NCI-H748 (cell line): ENCODE results near the gene CSNK1G2.

Experiments
- DNase-seq: peaks from one replicate; lab custom pipeline; 2025; ENCODE audit not compliant: unreplicated experiment; lab: John Stamatoyannopoulos, UW

Gene CSNK1G2

DNA sequence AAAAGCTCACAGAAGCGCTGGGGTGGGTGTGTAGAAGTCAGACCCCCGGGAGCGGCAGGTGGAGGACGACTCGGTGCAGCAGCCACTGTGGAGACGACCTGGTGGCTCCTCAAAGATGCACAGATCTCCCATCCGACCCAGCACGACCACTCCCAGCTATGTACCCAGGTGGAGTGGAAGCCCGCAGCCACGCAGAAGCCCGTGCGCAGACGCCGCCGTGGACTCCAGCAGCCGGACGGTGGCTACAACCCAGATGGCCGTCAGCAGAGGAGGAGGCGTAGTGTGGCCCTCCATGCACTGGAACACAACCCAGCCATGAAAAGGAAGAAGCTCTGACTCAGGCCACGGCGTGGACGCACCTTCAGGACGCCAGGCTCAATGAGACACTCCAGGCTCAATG, 21.7 kb downstream of the CSNK1G2 start:
- no peak for DNase-seq

DNA sequence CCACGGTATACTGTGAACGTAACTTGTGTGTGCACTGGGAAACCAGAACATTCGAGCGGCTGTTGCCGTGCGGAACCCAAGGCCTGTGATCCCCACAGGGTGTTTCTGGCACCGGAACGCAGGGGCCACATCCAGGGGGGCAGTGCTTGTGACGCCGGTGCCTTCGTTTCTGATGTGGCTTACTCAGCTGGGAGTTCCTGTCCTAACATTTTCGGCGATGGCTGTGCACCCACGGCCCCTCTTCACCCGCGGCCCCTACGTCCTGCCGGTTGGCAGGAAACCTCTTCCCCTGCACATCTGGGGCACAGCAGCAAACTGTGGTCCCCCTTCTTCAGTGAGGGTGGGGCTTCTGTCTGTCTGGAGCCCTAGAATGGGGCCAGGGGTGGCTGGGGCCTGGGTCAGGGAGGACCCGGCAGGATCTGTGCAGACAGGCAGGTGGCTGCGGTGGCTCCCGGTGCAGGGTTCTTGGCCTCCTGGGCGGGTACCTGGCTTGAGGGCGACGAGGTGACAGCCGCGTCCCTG, 26.2 kb downstream of the CSNK1G2 start:
- no peak for DNase-seq

- no peak for DNase-seq
These were observed 27.6 kb downstream of the CSNK1G2 start for GRCh38 chr19:1968279-1969175.

DNA sequence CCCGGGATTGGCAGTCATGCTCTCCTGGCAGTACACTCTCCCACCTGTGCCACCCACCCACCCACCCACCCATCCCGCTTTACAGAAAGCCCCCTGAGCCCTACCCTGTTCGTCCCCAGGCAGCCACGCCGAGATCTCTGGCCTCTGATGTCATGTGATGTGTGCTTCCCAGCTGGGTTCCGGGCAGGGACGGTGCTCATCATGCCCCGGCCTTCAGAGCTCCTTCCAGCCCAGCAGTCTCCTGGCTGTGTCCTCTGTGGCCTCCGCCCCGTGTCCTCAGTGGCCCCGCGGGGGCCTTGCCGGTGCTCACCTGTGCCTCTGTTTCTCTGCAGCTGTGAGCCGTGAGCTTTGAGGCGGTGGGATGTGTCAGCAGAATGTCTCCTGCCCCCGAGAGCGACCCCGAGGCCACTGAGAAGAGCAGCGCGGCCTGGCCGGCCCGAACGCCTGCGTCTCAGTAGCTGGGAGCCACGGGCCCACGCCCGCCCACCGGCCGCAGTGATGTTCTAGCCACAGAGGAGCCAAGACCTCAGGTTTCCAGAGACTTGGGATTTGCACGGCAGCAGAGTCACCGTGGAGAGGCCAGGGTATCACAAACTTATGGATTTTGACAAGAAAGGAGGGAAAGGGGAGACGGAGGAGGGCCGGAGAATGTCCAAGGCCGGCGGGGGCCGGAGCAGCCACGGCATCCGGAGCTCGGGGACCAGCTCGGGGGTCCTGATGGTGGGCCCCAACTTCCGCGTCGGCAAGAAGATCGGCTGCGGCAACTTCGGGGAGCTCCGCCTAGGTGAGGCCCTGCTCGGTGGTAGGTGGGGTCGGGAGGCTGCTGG, 28.4 kb downstream of the CSNK1G2 start:
- no peak for DNase-seq

- no peak for DNase-seq
These were observed 29.2 kb downstream of the CSNK1G2 start for GRCh38 chr19:1970003-1970805.

GRCh38 chr19:1970806-1971502, 30.0 kb downstream of the CSNK1G2 start:
- no peak for DNase-seq

DNA sequence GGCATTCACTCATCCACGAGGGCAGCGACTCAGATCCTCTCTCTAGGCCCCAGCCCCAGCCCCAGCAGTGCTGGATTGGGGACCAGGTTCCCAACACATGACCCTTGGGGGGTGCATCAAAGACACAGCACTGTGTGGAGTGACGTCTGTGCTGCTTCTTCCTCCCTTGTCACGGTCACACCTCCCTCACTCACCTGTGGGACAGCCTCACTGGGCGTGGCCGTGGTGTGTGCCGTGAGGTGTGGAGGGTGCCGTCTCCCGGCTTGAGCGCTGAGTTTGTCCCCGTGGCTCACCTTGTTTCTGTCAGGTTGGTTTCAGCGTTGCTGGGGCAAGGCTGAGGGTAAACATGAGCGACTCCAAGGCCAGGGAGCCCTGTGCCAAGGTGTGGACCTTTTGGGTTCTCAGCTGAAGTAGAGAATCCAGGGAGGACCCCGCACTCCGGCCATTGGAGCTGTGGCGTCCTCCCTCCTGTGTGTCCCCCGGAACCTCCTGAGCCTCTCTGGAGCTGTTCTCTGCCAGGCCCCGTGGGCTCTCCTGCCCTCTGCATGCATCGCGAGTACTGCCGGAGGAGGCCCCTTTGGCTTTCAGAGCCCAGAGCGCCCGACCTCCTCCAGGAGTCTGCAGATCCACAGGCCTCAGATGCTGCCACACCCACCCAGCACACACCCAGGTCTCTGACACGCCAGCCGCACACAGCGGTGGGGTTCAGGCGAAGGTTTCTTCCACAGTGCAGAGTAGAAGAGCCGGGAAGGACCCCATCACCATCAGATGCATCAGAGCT, 33.6 kb downstream of the CSNK1G2 start:
- no peak for DNase-seq

DNA sequence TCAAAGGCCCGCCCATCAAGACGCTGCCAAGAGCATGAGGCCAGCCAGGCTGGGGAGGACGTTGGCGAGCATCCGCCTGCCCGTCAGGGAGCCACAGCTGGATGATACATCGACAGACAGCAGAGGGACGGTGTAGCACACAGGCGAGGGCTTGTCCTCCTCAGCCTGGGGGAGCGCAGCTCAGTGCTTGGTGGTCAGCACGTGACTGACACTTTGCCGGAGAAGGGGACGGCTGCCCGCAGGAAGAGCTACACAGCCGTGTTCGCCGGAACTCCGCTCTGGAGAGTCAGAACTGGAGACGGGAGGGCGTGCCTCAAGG, 34.1 kb downstream of the CSNK1G2 start:
- DNase-seq, result no peak

- DNase-seq, result no peak
These were observed 36.1 kb downstream of the CSNK1G2 start for GRCh38 chr19:1977120-1977519.

GRCh38 chr19:1978346-1978894, 37.4 kb downstream of the CSNK1G2 start:
- DNase-seq, result no peak

DNA sequence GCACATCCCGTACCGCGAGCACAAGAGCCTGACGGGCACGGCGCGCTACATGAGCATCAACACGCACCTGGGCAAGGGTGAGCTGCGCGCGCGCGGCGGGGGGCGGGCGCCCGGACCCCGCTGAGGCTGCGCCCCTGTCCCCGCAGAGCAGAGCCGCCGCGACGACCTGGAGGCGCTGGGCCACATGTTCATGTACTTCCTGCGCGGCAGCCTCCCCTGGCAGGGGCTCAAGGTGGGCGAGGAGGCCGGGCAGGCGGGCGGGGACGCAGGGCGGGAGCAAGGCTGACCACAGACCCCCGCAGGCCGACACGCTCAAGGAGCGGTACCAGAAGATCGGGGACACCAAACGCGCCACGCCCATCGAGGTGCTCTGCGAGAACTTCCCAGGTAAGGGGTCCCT, 38.0 kb downstream of the CSNK1G2 start:
- no peak for DNase-seq

DNA sequence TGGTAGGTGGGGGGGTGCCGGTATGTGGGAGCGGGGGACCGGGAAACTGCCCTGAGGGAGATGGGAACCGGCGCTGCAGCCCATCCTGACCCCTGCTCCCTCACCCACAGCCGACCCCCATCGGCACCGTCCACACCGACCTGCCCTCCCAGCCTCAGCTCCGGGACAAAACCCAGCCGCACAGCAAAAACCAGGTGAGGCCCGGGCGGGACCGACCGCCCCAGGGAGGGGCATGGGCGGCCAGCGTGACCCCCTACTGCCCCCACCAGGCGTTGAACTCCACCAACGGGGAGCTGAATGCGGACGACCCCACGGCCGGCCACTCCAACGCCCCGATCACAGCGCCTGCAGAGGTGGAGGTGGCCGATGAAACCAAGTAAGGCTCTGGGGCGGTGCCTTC, 38.7 kb downstream of the CSNK1G2 start:
- no peak for DNase-seq

GRCh38 chr19:1980091-1980808, 39.3 kb downstream of the CSNK1G2 start:
- no peak for DNase-seq

GRCh38 chr19:1980809-1981181, 39.8 kb downstream of the CSNK1G2 start:
- DNase-seq, result no peak

DNA sequence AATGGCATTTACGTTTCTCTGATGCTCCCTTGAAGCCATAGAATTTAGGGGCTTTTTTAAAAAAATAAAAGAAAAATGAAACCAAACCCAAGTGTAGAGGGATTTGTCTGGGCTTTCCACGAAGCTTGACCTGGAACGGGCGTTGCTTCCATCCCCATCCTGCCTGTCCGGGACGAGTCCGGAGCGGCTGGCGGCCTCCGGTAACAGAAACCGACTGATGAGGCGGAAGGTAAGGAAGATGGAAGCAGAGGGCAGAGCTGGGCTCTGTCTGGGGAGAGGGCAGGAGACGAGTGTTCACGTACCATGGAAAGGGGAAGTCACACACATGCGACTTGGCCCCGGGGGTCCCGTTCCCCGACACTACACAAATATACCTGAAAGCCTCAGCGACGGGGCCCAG, 40.3 kb downstream of the CSNK1G2 start:
- no peak for DNase-seq

DNA sequence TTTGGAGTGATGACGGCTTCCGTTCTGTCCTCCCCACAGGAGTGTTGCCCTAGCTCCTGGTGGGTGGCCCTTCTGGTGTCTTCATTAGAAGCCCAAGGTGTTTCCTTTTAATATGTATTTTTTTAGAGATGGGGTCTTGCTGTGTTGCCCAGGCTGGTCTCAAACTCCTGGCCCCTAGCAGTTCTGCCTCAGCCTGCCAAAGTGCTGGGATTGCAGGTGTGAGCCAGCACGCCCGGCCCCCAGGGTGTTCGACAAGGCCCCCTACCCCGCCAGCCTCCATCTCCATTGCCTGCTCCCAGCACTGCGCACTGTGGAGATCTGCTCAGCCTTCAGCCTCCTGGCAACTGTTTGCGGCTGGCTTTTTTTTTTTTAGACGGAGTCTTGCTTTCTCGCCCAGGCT, 43.4 kb downstream of the CSNK1G2 start:
- DNase-seq, result no peak

DNA sequence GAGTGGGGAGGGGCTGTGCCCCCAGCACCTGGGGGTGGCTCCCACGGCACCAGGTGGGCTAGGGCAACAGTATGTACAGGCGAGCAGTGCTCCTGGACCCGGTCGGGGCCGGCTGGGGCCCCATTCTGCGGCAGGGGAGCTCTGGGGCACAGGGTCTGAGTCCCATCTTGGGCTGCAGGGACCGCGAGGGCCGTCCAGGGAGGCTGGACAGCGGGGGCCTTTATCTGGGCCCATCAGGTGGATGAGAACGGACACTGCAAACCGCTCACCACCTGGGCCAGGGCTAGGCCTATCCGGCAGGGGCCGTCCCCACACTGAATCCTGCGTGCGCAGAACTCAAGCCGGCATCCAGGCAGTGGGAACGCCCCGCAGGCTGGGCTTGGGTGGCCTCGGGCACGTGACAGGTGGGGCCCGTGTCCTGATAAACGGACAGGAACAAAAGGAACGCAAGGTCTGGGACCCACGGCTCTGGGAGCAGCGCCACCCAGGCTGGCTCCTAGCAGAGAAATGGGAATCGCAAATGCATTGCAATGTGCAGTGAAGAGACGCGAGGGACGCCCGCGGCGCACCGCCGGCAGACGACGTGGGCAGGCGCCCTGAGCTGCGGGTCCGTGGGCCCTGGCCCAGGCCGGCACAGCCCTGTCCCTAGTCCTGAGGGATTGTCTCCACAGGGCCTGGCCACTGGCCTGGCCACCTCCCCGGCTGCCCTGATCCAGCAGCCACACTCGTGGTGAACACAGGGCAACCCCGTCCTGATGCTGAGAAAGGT, 44.8 kb downstream of the CSNK1G2 start:
- DNase-seq, result no peak
